HAP-1 (cell line): ENCODE results near the gene SLC19A1.

Source experiments
- DNase-seq, 2 experiments: peaks; one replicate each; pipeline ENCODE4 v3.0.0-alpha.2; 2016 to 2020; ENCODE audit warnings: low spot score in 2 of 2
- H3K27me3 ChIP-seq: fragments of 250-450 bp; sonication (Bioruptor Pico); 2 replicates; pipeline ENCODE4 v1.5.1; 2020; ENCODE audit warnings: low read depth, mild to moderate bottlenecking, moderate library complexity
- H3K36me3 ChIP-seq: fragments of 250-450 bp; sonication (Bioruptor Pico); replicated peaks from 2 replicates; pipeline ENCODE4 v1.5.1; 2020; ENCODE audit warnings: mild to moderate bottlenecking
- H3K4me1 ChIP-seq: fragments of 250-450 bp; sonication (Bioruptor Pico); 2 replicates; pipeline ENCODE4 v1.5.1; 2020; ENCODE audit warnings: mild to moderate bottlenecking
- H3K4me3 ChIP-seq: fragments of 250-450 bp; sonication (Bioruptor Pico); 2 replicates; pipeline ENCODE4 v1.5.1; 2020; ENCODE audit warnings: mild to moderate bottlenecking, moderate library complexity
- H3K9me3 ChIP-seq: fragments of 250-450 bp; sonication (Bioruptor Pico); 2 replicates; pipeline ENCODE4 v1.5.1; 2020; ENCODE audit warnings: mild to moderate bottlenecking, moderate library complexity
- in situ Hi-C: fragments of 300-500 bp; cut with MboI; formaldehyde crosslinking; loops from 3 replicates; pipeline ENCODE4 v1.14.3; 2020; ENCODE audit warnings: low sequenced_read_pairs, inconsistent platforms, mixed read lengths

The SLC19A1 gene

GRCh38 chr21:45542242-45542666 is at the start of gene SLC19A1:
SLC19A1 (minus strand) TSS chr21:45542440; CDS start chr21:45537959, 4,481 bp downstream.
- Histone ChIP-seq H3K4me1 (no peaks in the 10 kb centered on the region; the same call in 1 of the 2 replicates), H3K36me3 (peaks cover 20% of the 10 kb centered on the region), H3K27me3 (no peaks in the 10 kb centered on the region), H3K4me3 (peak within 1 kb of the TSS; percentile 58), H3K9me3 (no peaks in the 10 kb centered on the region)
- DNase-seq, result peak; percentile 33 to 77
- in situ Hi-C loops, result no loop called here

DNA sequence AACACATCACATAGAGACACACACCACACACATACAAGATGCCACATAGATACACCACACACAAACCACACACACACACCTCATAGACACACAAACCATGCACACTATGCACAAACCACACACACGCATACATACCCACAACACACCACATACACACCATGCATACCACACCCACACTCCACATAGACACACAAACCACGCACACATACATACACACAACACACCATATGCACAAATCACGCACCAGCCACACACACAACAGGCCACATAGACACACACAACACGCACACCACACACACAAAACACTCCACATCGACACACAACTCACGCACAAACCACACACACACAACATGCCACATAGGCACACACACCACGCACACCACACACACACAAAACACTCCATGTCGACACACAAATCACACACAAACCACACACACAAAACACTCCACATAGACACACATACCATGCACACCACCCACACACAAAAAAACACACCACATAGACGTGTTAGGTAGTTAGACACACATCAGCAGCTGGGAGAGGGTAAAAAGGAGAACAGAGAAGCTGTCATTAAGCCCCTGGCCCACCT is 49.5 kb upstream of the SLC19A1 start:
- Histone ChIP-seq H3K27me3 (no peaks in the 10 kb centered on the region), H3K4me1 (no peaks in the 10 kb centered on the region), H3K36me3 (no peaks in the 10 kb centered on the region), H3K4me3 (no peak overlapping the region), H3K9me3 (no peaks in the 10 kb centered on the region; the same call in 1 of the 2 replicates)
- no peak for DNase-seq
- in situ Hi-C loops, result no loop called here

- H3K4me3 ChIP-seq, result peak overlapping the region; percentile 45
- DNase-seq, result peak; percentile 18 to 66
- no peaks in the 10 kb centered on the region for H3K4me1 ChIP-seq
- peaks cover 5% of the 10 kb centered on the region for H3K9me3 ChIP-seq
- no peaks in the 10 kb centered on the region for H3K27me3 ChIP-seq
- in situ Hi-C loops, result no loop called here
- H3K36me3 ChIP-seq, result no peaks in the 10 kb centered on the region
Observed at GRCh38 chr21:45590726-45591618, 48.7 kb upstream of the SLC19A1 start.

DNA sequence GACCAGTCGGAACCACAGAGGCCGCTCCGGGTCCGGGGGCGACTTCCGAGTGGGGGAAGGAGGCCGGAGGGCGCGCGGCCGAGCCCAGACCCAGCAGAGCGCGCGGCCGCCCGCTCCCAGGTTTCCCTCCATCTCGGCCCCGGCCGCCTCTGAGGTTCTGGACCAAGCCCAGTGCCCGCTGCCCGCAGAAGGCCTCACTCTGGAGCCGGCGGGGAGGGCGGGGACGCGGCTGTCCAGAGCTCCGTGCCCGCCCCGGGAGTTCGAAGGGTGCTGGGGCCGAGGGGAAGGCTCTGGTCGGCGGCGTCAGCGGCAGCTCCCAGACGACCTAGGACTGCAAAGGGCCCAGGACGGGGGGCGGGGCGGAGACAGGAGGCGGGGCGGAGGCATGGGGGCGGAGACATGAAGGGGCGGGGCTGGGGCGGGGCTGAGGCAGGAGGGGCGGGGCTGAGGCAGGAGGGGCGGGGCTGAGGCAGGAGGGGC is 48.0 kb upstream of the SLC19A1 start:
- H3K4me3 ChIP-seq, result peak overlapping the region; percentile 45
- H3K4me1 ChIP-seq, result no peaks in the 10 kb centered on the region
- peaks cover 5% of the 10 kb centered on the region for H3K9me3 ChIP-seq
- H3K27me3 ChIP-seq, result no peaks in the 10 kb centered on the region
- peak; percentile 31 to 81 for DNase-seq
- H3K36me3 ChIP-seq, result no peaks in the 10 kb centered on the region
- in situ Hi-C loops, result no loop called here

GRCh38 chr21:45589686-45590245 is 47.5 kb upstream of the SLC19A1 start:
- Histone ChIP-seq H3K9me3 (peaks cover 5% of the 10 kb centered on the region), H3K27me3 (no peaks in the 10 kb centered on the region), H3K4me3 (no peak overlapping the region), H3K4me1 (no peaks in the 10 kb centered on the region), H3K36me3 (no peaks in the 10 kb centered on the region)
- DNase-seq, result no peak
- in situ Hi-C loops, result no loop called here

DNA sequence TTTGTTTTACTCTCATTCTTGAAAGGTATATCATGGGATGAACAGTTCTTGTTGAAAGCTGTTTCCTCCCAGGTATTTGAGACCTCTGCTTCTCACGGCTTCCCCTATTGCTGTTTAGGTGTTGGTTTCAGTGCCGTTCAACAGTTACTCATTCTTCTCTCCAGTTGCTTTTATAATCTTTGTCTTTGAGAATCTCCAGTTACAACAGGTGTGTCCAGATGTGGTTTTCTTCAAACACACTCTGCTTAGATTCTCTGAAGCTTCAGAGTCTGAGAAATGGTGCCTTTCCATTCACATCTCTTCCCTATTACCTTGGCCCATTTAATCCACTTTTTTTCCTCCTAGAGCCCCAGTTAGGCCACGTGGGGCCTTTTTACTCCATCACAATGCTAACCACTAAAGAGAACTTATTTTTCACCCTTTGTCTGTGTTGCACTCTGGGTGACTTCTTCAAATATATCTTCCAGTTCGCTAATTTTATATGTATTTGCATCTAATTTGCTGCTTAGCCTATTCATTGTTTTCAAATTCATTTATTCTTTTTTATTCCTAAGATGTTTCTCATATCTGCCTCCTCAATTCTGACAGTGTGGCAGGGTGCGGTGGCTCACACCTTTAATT is 46.7 kb upstream of the SLC19A1 start:
- Histone ChIP-seq H3K4me3 (no peak overlapping the region), H3K4me1 (no peaks in the 10 kb centered on the region), H3K9me3 (peaks cover 5% of the 10 kb centered on the region), H3K36me3 (no peaks in the 10 kb centered on the region), H3K27me3 (no peaks in the 10 kb centered on the region)
- no peak for DNase-seq
- in situ Hi-C loops, result no loop called here

- H3K4me3 ChIP-seq, result no peak overlapping the region
- H3K4me1 ChIP-seq, result no peaks in the 10 kb centered on the region
- H3K36me3 ChIP-seq, result no peaks in the 10 kb centered on the region
- in situ Hi-C loops, result no loop called here
- no peak for DNase-seq
- no peaks in the 10 kb centered on the region for H3K27me3 ChIP-seq
- H3K9me3 ChIP-seq, result peaks cover 5% of the 10 kb centered on the region
Observed at GRCh38 chr21:45588086-45588825, 46.0 kb upstream of the SLC19A1 start.

- no peaks in the 10 kb centered on the region for H3K4me1 ChIP-seq
- no peaks in the 10 kb centered on the region for H3K36me3 ChIP-seq
- in situ Hi-C loops, result no loop called here
- no peaks in the 10 kb centered on the region for H3K27me3 ChIP-seq
- peaks cover 5% of the 10 kb centered on the region for H3K9me3 ChIP-seq
- DNase-seq, result no peak
- H3K4me3 ChIP-seq, result no peak overlapping the region
Observed at GRCh38 chr21:45586289-45586858, 44.1 kb upstream of the SLC19A1 start.

DNA sequence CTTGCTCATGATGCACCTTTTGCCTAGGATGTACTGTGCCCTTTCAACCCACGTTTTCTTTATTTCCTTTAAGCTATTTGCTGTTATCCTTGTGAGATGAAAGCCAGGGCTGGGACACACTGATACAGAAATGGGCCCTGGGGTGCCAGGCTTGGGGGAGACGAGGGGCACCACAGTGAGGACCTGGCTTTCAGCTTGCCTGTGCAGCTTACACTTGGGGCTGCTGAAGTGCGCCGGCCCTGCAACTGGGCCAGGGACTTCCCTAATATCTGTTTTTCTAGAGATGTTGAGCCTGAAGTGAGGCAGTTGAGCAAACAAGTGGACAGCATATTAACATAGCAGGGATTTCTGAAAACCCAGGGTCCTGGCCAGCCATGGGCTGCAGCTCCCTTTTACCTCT is 42.5 kb upstream of the SLC19A1 start:
- in situ Hi-C loops, result no loop called here
- Histone ChIP-seq H3K36me3 (no peaks in the 10 kb centered on the region), H3K9me3 (peaks cover 5% of the 10 kb centered on the region), H3K4me3 (no peak overlapping the region), H3K4me1 (no peaks in the 10 kb centered on the region), H3K27me3 (no peaks in the 10 kb centered on the region)
- no peak for DNase-seq

DNA sequence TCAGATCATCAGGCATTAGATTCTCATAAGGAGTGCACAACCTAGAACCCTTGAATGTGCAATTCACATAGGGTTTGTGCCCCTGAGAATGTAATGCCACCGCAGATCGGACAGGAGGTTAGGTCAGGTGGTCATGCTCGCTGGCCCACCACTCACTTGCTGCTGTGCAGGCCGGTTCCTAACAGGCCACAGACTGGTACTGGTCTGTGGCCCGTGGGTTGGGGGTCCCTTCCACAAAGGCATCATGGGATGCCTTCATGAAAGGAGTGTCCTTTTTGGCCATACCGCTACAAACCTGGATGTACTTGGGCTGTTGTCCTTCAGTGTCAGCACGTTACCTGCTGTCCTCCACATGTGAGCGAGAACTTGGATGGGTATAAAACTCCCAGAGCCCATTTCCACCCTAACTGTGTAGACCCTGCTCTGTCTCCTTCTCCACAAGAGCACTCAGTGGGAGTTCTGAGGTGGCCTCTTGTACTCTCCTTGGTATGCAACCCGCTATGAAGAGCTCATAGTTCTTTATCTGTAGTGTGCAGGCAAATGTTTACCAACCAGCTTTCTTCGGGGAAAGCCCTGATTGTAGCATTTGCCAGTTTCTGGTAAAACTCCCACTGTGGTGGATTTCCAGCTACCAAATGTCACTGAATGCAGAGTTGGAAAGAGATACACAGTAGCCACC is 41.7 kb upstream of the SLC19A1 start:
- Histone ChIP-seq H3K4me3 (no peak overlapping the region), H3K9me3 (peaks cover 5% of the 10 kb centered on the region), H3K36me3 (no peaks in the 10 kb centered on the region), H3K4me1 (no peaks in the 10 kb centered on the region), H3K27me3 (no peaks in the 10 kb centered on the region)
- no peak for DNase-seq
- in situ Hi-C loops, result no loop called here

DNA sequence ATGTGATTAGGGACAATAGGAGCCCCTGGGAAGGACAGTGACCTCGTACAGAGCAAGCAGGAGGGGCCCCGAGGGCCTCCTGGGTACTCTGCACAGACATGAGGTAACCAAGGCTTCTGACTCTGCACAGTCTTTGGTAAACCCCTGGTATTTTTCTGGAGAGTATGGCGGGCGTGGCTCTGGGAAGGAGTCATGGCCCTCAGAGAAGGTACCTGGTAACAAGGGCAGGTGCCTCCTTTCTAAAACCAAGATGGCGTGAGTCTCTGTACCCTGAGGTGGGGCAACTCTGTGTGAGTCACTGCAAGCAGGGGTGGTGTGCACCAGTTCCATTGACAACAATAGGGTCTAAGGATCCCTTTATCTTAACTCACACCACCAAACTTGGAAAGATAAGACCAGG is 39.9 kb upstream of the SLC19A1 start:
- H3K36me3 ChIP-seq, result no peaks in the 10 kb centered on the region
- DNase-seq, result no peak
- H3K4me3 ChIP-seq, result no peak overlapping the region
- H3K27me3 ChIP-seq, result no peaks in the 10 kb centered on the region
- in situ Hi-C loops, result no loop called here
- H3K4me1 ChIP-seq, result no peaks in the 10 kb centered on the region
- peaks cover 5% of the 10 kb centered on the region for H3K9me3 ChIP-seq

GRCh38 chr21:45581322-45581712 is 39.1 kb upstream of the SLC19A1 start:
- Histone ChIP-seq H3K27me3 (no peaks in the 10 kb centered on the region), H3K4me3 (no peak overlapping the region), H3K36me3 (no peaks in the 10 kb centered on the region), H3K9me3 (peaks cover 2% of the 10 kb centered on the region), H3K4me1 (no peaks in the 10 kb centered on the region)
- no peak for DNase-seq
- in situ Hi-C loops, result no loop called here
